Esophagus muscularis mucosa (tissue), 3 donors: Measurements from ENCODE around the gene ITGBL1.

Experiments used
- EP300 ChIP-seq: sonication (generic); formaldehyde crosslinking; IDR thresholded peaks from one replicate; pipeline ENCODE4 v1.6.1; 2017; ENCODE audit warnings: antibody characterized with exemption
- TF ChIP-seq, protein P1 (sequence below), 3 experiments: fragments of 200-600 bp in 2 of 3; fragments of 450-650 bp in 1 of 3; sonication (generic) in 2 of 3; IDR thresholded peaks; one replicate each; pipeline ENCODE4 v1.5.1; 2017 to 2019; ENCODE audit warnings: antibody characterized with exemption in 3 of 3, mild to moderate bottlenecking in 2 of 3, moderate library complexity in 1 of 3

DNA sequence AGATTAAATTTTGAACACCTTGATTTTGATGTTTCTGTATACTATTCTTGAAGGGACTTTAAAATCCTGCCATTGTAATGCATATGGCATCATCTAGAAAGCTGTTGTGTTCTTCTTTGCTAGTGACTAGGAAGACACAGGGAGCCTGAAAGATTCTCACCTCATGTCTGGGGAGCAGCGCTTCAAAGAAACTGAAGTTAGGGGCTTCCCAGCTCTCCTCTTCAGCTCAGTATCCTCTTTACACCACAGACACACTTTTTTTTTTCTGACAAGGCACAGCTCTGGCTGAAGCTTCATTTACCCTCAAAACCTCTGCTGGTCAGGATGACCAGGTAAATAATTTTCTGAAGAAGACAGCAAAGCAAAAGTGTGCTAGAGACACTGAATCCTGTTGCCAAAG, 255.6 kb downstream of the ITGBL1 start:
- TF ChIP-seq, protein P1, sequence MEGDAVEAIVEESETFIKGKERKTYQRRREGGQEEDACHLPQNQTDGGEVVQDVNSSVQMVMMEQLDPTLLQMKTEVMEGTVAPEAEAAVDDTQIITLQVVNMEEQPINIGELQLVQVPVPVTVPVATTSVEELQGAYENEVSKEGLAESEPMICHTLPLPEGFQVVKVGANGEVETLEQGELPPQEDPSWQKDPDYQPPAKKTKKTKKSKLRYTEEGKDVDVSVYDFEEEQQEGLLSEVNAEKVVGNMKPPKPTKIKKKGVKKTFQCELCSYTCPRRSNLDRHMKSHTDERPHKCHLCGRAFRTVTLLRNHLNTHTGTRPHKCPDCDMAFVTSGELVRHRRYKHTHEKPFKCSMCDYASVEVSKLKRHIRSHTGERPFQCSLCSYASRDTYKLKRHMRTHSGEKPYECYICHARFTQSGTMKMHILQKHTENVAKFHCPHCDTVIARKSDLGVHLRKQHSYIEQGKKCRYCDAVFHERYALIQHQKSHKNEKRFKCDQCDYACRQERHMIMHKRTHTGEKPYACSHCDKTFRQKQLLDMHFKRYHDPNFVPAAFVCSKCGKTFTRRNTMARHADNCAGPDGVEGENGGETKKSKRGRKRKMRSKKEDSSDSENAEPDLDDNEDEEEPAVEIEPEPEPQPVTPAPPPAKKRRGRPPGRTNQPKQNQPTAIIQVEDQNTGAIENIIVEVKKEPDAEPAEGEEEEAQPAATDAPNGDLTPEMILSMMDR (IDR thresholded peaks at IDR 0.05): no peak
- TF ChIP-seq EP300: no peak
